ENCODE data around the gene HADH.

- TF ChIP-seq YY1 (IDR thresholded peaks at IDR 0.05; ENCODE audit: low read depth) = no peak
- TF ChIP-seq, protein P1, sequence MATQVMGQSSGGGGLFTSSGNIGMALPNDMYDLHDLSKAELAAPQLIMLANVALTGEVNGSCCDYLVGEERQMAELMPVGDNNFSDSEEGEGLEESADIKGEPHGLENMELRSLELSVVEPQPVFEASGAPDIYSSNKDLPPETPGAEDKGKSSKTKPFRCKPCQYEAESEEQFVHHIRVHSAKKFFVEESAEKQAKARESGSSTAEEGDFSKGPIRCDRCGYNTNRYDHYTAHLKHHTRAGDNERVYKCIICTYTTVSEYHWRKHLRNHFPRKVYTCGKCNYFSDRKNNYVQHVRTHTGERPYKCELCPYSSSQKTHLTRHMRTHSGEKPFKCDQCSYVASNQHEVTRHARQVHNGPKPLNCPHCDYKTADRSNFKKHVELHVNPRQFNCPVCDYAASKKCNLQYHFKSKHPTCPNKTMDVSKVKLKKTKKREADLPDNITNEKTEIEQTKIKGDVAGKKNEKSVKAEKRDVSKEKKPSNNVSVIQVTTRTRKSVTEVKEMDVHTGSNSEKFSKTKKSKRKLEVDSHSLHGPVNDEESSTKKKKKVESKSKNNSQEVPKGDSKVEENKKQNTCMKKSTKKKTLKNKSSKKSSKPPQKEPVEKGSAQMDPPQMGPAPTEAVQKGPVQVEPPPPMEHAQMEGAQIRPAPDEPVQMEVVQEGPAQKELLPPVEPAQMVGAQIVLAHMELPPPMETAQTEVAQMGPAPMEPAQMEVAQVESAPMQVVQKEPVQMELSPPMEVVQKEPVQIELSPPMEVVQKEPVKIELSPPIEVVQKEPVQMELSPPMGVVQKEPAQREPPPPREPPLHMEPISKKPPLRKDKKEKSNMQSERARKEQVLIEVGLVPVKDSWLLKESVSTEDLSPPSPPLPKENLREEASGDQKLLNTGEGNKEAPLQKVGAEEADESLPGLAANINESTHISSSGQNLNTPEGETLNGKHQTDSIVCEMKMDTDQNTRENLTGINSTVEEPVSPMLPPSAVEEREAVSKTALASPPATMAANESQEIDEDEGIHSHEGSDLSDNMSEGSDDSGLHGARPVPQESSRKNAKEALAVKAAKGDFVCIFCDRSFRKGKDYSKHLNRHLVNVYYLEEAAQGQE (IDR thresholded peaks at IDR 0.05; ENCODE audit: low read depth) = no peak
- TF ChIP-seq, protein P2, sequence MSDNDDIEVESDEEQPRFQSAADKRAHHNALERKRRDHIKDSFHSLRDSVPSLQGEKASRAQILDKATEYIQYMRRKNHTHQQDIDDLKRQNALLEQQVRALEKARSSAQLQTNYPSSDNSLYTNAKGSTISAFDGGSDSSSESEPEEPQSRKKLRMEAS (IDR thresholded peaks at IDR 0.05) = no peak
- no peak for TF ChIP-seq EP300 (IDR thresholded peaks at IDR 0.05; ENCODE audit: borderline replicate concordance)
- no peak for TF ChIP-seq RAD21 (IDR thresholded peaks at IDR 0.05; ENCODE audit: low read depth)
- TF ChIP-seq TAF1 (IDR thresholded peaks at IDR 0.05; ENCODE audit: low read depth) = no peak
- TF ChIP-seq TCF12 (IDR thresholded peaks at IDR 0.05; ENCODE audit: low read depth) = no peak
- no peak for TF ChIP-seq CEBPB (IDR thresholded peaks at IDR 0.05)
Measured at GRCh38 chr4:108068442-108068841, 78.8 kb downstream of the HADH start.

Data from Ishikawa (cell line).